Liver (tissue), 9 donors: Measurements from ENCODE around the gene LIPE. TPM values are rescaled to one million over a fixed set of nuclear protein-coding genes. Genes with fewer than 3 reads are reported as not detected.

Experiments used
- DNase-seq: peaks from one replicate; pipeline ENCODE4 v3.0.0-alpha.2; 2017; ENCODE audit warnings: low spot score
- H3K27ac ChIP-seq, 2 donors: one replicate each; pipeline ENCODE4 v1.7.0; 2013; ENCODE audit warnings: inconsistent platforms in 2 of 2, low read length in 2 of 2, control low read depth in 1 of 2, low read depth in 1 of 2, mild to moderate bottlenecking in 1 of 2
- H3K27me3 ChIP-seq, 4 donors: one replicate each; pipeline versions ENCODE4 v1.6.1 to v1.7.0; 2013; ENCODE audit warnings: low read length in 3 of 4, inconsistent platforms in 1 of 4, mild to moderate bottlenecking in 1 of 4, moderate library complexity in 1 of 4; ENCODE audit not compliant: control insufficient read depth in 4 of 4, insufficient read depth in 4 of 4
- H3K36me3 ChIP-seq, 4 donors: one replicate each; pipeline versions ENCODE4 v1.6.1 to v1.7.0; 2013; ENCODE audit warnings: low read length in 3 of 4, mild to moderate bottlenecking in 3 of 4, low read depth in 1 of 4, moderate library complexity in 1 of 4; ENCODE audit not compliant: control insufficient read depth in 4 of 4, insufficient read depth in 3 of 4
- H3K4me1 ChIP-seq, 4 donors: one replicate each; pipeline versions ENCODE4 v1.6.1 to v1.7.0; 2013; ENCODE audit warnings: low read length in 3 of 4, mild to moderate bottlenecking in 3 of 4, moderate library complexity in 1 of 4; ENCODE audit not compliant: control insufficient read depth in 4 of 4, insufficient read depth in 4 of 4
- H3K4me3 ChIP-seq, 3 donors: one replicate each; pipeline versions ENCODE4 v1.6.1 to v1.7.0; 2013; ENCODE audit warnings: low read length in 3 of 3, control low read depth in 1 of 3, low read depth in 1 of 3, mild to moderate bottlenecking in 1 of 3
- H3K9ac ChIP-seq, 2 donors: one replicate each; pipeline ENCODE4 v1.7.0; 2013; ENCODE audit warnings: low read length in 2 of 2, mild to moderate bottlenecking in 2 of 2, moderate library complexity in 2 of 2, control low read depth in 1 of 2, low read depth in 1 of 2
- H3K9me3 ChIP-seq, 4 donors: one replicate each; pipeline versions ENCODE4 v1.6.1 to v1.7.0; 2013; ENCODE audit warnings: low read length in 3 of 4; ENCODE audit not compliant: control insufficient read depth in 4 of 4
- EGR1 ChIP-seq, 2 donors: IDR thresholded peaks; 2 replicates each; pipeline ENCODE4 v1.6.1; 2016 to 2018; ENCODE audit warnings: antibody characterized with exemption in 2 of 2, low read depth in 2 of 2
- FOXA1 ChIP-seq: IDR thresholded peaks from 2 replicates; pipeline ENCODE4 v1.6.1; 2016; ENCODE audit warnings: antibody characterized with exemption
- GABPA ChIP-seq, 2 donors: IDR thresholded peaks in 1 of 2; conservative IDR thresholded peaks in 1 of 2; 2 replicates each; pipeline ENCODE4 v1.6.1; 2016; ENCODE audit warnings: antibody characterized with exemption in 2 of 2, mild to moderate bottlenecking in 1 of 2, moderate library complexity in 1 of 2
- HNF4A ChIP-seq, 2 donors: conservative IDR thresholded peaks; 2 replicates each; pipeline ENCODE4 v1.6.1; 2016; ENCODE audit warnings: antibody characterized with exemption in 2 of 2, mild to moderate bottlenecking in 2 of 2
- JUND ChIP-seq, 2 donors: IDR thresholded peaks; 2 replicates each; pipeline ENCODE4 v1.6.1; 2016; ENCODE audit warnings: antibody characterized with exemption in 2 of 2
- NR2F2 ChIP-seq: IDR thresholded peaks from 2 replicates; pipeline ENCODE4 v1.6.1; 2016; ENCODE audit warnings: antibody characterized with exemption
- RAD21 ChIP-seq, 2 donors: IDR thresholded peaks; 2 replicates each; pipeline ENCODE4 v1.6.1; 2016; ENCODE audit warnings: antibody characterized with exemption in 2 of 2, mild to moderate bottlenecking in 2 of 2
- REST ChIP-seq: IDR thresholded peaks from 2 replicates; pipeline ENCODE4 v1.6.1; 2016; ENCODE audit warnings: antibody characterized with exemption, mild to moderate bottlenecking
- TAF1 ChIP-seq: conservative IDR thresholded peaks from 2 replicates; pipeline ENCODE4 v1.6.1; 2016; ENCODE audit warnings: antibody characterized with exemption, mild to moderate bottlenecking
- YY1 ChIP-seq: IDR thresholded peaks from 2 replicates; pipeline ENCODE4 v1.6.1; 2016; ENCODE audit warnings: antibody characterized with exemption, mild to moderate bottlenecking
- WGBS: extraction: QIAGEN DNeasy Blood & Tissue Kit; methylation state at CpG from one replicate; pipeline ENCODE4 v1.1.7; 2013; 5-methylcytosine and 5-hydroxymethylcytosine counted together
- polyA plus RNA-seq, 2 donors: library from polyadenylated mRNA; stranded (reverse) in 1 of 2; unstranded in 1 of 2; fragments of 200-250 nt in 1 of 2; fragments of >200 nt in 1 of 2; fragmentation: Nextera tagmentation in 1 of 2; extraction: Ambion mirVana in 1 of 2; gene quantifications; one replicate each; pipeline versions ENCODE4 v1.2.1 to v1.2.3, GENCODE V29; 2013 to 2015
- total RNA-seq, 2 donors: library from RNA; depleted of rRNA; stranded (reverse); fragments of >200 nt; gene quantifications; one replicate each; pipeline ENCODE4 v1.2.3, GENCODE V29; 2014
- TF ChIP-seq, protein P1 (sequence below): fragments of 150-350 bp; IDR thresholded peaks from 2 replicates; pipeline ENCODE4 v1.5.1; 2017; ENCODE audit warnings: improper control_type of control experiment, low read depth, low read length; ENCODE audit not compliant: missing input control
- donor health status: healthy.
- donor health status: healthy.
- donor health status: healthy.
- donor health status: healthy.
- donor health status: healthy.

LIPE gene
- total and polyA plus RNA-seq, 4 donors = 0.88 to 4.7 (median 1.5) TPM

DNA sequence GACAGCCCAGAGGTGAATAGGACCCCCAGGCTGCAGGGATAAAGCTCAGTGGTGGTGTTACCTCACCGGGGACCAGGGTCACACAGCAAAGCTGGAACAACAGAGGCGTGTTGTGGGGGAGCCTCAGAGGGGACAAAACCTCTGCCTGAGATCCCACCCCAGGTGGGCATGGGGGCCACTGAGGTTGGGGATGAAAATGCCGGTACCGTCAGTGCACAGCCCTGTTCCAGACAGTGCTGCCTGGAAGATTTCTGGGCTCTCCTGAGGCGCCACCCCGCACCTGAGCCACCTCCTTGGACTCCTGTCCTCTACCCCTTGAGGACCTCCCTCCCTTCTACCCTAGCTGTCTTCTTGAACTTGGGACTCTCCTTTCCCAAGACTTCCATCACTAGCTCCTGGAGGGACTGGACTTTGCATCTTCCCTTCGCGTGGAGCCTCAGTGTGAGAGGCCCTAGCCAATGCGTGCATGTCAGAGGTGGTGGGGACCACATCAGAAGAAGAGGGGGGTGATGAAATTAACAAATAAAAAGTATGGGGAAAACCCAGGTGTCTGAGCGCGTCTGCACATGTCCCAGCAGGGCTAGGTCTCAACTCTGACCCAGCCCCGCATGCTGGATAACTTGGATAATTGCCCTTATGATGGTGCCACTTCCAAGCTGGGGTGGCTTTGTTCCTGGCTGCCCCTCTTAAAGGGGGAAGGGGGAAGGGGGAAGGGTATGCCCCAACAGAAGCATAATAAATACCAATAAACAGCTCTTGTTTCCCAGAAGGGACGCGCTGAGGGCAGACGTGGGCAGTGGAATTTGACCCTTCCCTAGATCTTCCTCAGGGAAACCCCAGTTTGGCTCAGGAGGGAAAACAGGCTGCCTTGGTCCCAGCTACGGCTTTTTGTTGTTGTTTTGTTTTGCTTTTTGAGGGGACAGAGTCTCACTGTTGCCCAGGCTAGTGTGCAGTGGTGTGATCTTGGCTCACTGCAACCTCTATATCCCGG lies 48.7 kb downstream of the LIPE start:
- no peak for DNase-seq
- no peak for TF ChIP-seq FOXA1
- TF ChIP-seq HNF4A (conservative IDR thresholded peaks at IDR 0.05) = peak in 1 of 2 donors; percentile 18
- WGBS = 64% methylated on average over 17 of the region's 17 CpGs
- H3K36me3 ChIP-seq = peaks cover 0 to 9% (median 1%) of the 10 kb centered on the region in 4 donors
- no peak overlapping the region for H3K27ac ChIP-seq
- H3K27me3 ChIP-seq = peaks cover 0 to 4% (median 0%) of the 10 kb centered on the region in 4 donors
- no peaks in the 10 kb centered on the region for H3K9me3 ChIP-seq
- no peak overlapping the region for H3K9ac ChIP-seq
- no peaks in the 10 kb centered on the region for H3K4me1 ChIP-seq
- no peak overlapping the region for H3K4me3 ChIP-seq

DNA sequence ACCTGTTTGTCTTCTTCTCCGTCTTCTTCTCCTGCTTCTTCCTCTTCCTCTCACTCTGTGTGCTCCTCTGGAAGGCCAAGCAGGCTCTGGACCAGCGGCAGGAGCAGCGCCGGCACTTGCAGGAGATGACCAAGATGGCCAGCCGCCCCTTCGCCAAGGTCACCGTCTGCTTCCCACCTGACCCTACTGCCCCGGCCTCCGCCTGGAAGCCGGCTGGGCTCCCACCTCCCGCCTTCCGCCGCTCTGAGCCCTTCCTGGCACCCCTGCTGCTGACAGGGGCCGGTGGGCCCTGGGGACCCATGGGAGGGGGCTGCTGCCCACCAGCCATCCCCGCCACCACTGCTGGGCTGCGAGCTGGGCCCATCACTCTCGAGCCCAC lies 51.0 kb downstream of the LIPE start:
- Histone ChIP-seq H3K9ac (no peak overlapping the region), H3K4me3 (no peak overlapping the region), H3K27ac (no peak overlapping the region), H3K9me3 (no peaks in the 10 kb centered on the region), H3K36me3 (peaks cover 0 to 9% (median 3%) of the 10 kb centered on the region in 4 donors), H3K4me1 (no peaks in the 10 kb centered on the region), H3K27me3 (no peaks in the 10 kb centered on the region)
- DNase-seq = no peak
- no peak for TF ChIP-seq GABPA (IDR thresholded peaks at IDR 0.05 in 1 of 2, conservative IDR thresholded peaks at IDR 0.05 in 1 of 2)
- TF ChIP-seq RAD21 (IDR thresholded peaks at IDR 0.05) = no peak
- no peak for TF ChIP-seq REST
- no peak for TF ChIP-seq JUND (IDR thresholded peaks at IDR 0.05)
- no peak for TF ChIP-seq EGR1 (IDR thresholded peaks at IDR 0.05; ENCODE audit: low read depth in 2 of 2)
- no peak for TF ChIP-seq TAF1
- TF ChIP-seq YY1 = no peak
- no peak for TF ChIP-seq FOXA1
- TF ChIP-seq NR2F2 = no peak
- TF ChIP-seq HNF4A (conservative IDR thresholded peaks at IDR 0.05) = no peak
- TF ChIP-seq, protein P1, sequence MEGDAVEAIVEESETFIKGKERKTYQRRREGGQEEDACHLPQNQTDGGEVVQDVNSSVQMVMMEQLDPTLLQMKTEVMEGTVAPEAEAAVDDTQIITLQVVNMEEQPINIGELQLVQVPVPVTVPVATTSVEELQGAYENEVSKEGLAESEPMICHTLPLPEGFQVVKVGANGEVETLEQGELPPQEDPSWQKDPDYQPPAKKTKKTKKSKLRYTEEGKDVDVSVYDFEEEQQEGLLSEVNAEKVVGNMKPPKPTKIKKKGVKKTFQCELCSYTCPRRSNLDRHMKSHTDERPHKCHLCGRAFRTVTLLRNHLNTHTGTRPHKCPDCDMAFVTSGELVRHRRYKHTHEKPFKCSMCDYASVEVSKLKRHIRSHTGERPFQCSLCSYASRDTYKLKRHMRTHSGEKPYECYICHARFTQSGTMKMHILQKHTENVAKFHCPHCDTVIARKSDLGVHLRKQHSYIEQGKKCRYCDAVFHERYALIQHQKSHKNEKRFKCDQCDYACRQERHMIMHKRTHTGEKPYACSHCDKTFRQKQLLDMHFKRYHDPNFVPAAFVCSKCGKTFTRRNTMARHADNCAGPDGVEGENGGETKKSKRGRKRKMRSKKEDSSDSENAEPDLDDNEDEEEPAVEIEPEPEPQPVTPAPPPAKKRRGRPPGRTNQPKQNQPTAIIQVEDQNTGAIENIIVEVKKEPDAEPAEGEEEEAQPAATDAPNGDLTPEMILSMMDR = no peak
- 97% methylated on average over 17 of the region's 17 CpGs for WGBS
